GM04504 (cell line): ENCODE data around the gene PIKFYVE.
A peak's percentile ranks its signal among the peaks of the same experiment; 100 is the strongest.
"Not testable (repeated sequence)": the region's sequence is repeated elsewhere in the genome, so short reads cannot be mapped to it uniquely, and the experiment has no call there.

Experiments used
- DNase-seq: peaks from one replicate; pipeline ENCODE4 v3.0.0-alpha.2; 2012; ENCODE audit warnings: low read depth

The PIKFYVE gene

GRCh38 chr2:208360259-208361076 is 94.4 kb downstream of the PIKFYVE start:
- no peak for DNase-seq

- no peak for DNase-seq
Observed at GRCh38 chr2:208361077-208361441, 95.0 kb downstream of the PIKFYVE start.

- peak; percentile 62 for DNase-seq
Observed at GRCh38 chr2:208363485-208363884, 97.4 kb downstream of the PIKFYVE start.

- no peak for DNase-seq
Observed at GRCh38 chr2:208366215-208367127, 100.4 kb downstream of the PIKFYVE start.

- DNase-seq = no peak
Observed at GRCh38 chr2:208369091-208369490, 103.0 kb downstream of the PIKFYVE start.

GRCh38 chr2:208370881-208371633 is 105.0 kb downstream of the PIKFYVE start:
- DNase-seq = no peak

GRCh38 chr2:208371634-208371935 is 105.5 kb downstream of the PIKFYVE start:
- no peak for DNase-seq

GRCh38 chr2:208373460-208374089 is 107.5 kb downstream of the PIKFYVE start:
- peak; percentile 20 for DNase-seq

GRCh38 chr2:208375491-208376068 is 109.5 kb downstream of the PIKFYVE start:
- DNase-seq = no peak

- not testable (repeated sequence) for DNase-seq
Observed at GRCh38 chr2:208377344-208377860, 111.3 kb downstream of the PIKFYVE start.

GRCh38 chr2:208379192-208379591 is 113.1 kb downstream of the PIKFYVE start:
- DNase-seq = no peak

- DNase-seq = no peak
Observed at GRCh38 chr2:208384637-208385036, 118.6 kb downstream of the PIKFYVE start.

GRCh38 chr2:208386541-208386940 is 120.5 kb downstream of the PIKFYVE start:
- DNase-seq = no peak

GRCh38 chr2:208389940-208390339 is 123.9 kb downstream of the PIKFYVE start:
- DNase-seq = no peak

GRCh38 chr2:208392300-208392699 is 126.2 kb downstream of the PIKFYVE start:
- DNase-seq = no peak

GRCh38 chr2:208396796-208397195 is 130.7 kb downstream of the PIKFYVE start:
- DNase-seq = not testable (repeated sequence)

GRCh38 chr2:208399201-208399600 is 133.1 kb downstream of the PIKFYVE start:
- no peak for DNase-seq

GRCh38 chr2:208406474-208407451 is 140.7 kb downstream of the PIKFYVE start, which contains the start of gene PTH2R:
Gene PTH2R (plus strand): TSS chr2:208406792. CDS start chr2:208407044, 252 bp downstream.
- no peak for DNase-seq

GRCh38 chr2:208407667-208408066 is 141.6 kb downstream of the PIKFYVE start:
- DNase-seq = no peak
